NCI-H82 treated with DMSO at 0.1 percent for 48 hours (cell line): ENCODE measurements around the gene FURIN.
"Not testable (repeated sequence)": the region's sequence is repeated elsewhere in the genome, so short reads cannot be mapped to it uniquely, and the experiment has no call there.

Source experiments
- DNase-seq: peaks from one replicate; lab custom pipeline; 2025; ENCODE audit not compliant: unreplicated experiment; lab: John Stamatoyannopoulos, UW

Gene FURIN

GRCh38 chr15:90881978-90882721 is 13.8 kb downstream of the FURIN start:
- DNase-seq, result no peak

- no peak for DNase-seq
Measured at GRCh38 chr15:90882781-90883525, 14.6 kb downstream of the FURIN start.

GRCh38 chr15:90883526-90883975 is 15.2 kb downstream of the FURIN start:
- DNase-seq, result no peak

GRCh38 chr15:90883976-90884718 is 15.8 kb downstream of the FURIN start, which contains the start of gene FES:
FES (plus strand) TSS chr15:90884504; CDS start chr15:90885046, 542 bp downstream.
- no peak for DNase-seq

- DNase-seq, result no peak
Measured at GRCh38 chr15:90884719-90885431, 16.5 kb downstream of the FURIN start.

- DNase-seq, result no peak
Measured at GRCh38 chr15:90885432-90886290, 17.3 kb downstream of the FURIN start.

GRCh38 chr15:90886291-90886614 is 17.9 kb downstream of the FURIN start:
- no peak for DNase-seq

GRCh38 chr15:90887037-90887481 is 18.7 kb downstream of the FURIN start:
- DNase-seq, result no peak

GRCh38 chr15:90889313-90889730 is 20.9 kb downstream of the FURIN start:
- DNase-seq, result no peak

- DNase-seq, result no peak
Measured at GRCh38 chr15:90889736-90890456, 21.5 kb downstream of the FURIN start.

- no peak for DNase-seq
Measured at GRCh38 chr15:90890839-90891238, 22.5 kb downstream of the FURIN start.

- DNase-seq, result no peak
Measured at GRCh38 chr15:90891346-90891949, 23.1 kb downstream of the FURIN start.

GRCh38 chr15:90892023-90892422 is 23.6 kb downstream of the FURIN start:
- no peak for DNase-seq

- DNase-seq, result no peak
Measured at GRCh38 chr15:90892498-90893174, 24.2 kb downstream of the FURIN start.

- DNase-seq, result no peak
Measured at GRCh38 chr15:90893175-90894090, 25.0 kb downstream of the FURIN start.

- DNase-seq, result peak; percentile 96
Measured at GRCh38 chr15:90895571-90896117, 27.3 kb downstream of the FURIN start.

GRCh38 chr15:90897131-90897655 is 28.8 kb downstream of the FURIN start:
- not testable (repeated sequence) for DNase-seq
